IPS DF 4.7 (cell line): Measurements from ENCODE around the gene MRPL49.
"Not testable (repeated sequence)": the region's sequence is repeated elsewhere in the genome, so short reads cannot be mapped to it uniquely, and the experiment has no call there.

Source experiments
- DNase-seq: peaks from one replicate; pipeline ENCODE4 v3.0.0-alpha.2; 2013; ENCODE audit warnings: low spot score; ENCODE audit errors: extremely low read depth

Gene MRPL49

DNA sequence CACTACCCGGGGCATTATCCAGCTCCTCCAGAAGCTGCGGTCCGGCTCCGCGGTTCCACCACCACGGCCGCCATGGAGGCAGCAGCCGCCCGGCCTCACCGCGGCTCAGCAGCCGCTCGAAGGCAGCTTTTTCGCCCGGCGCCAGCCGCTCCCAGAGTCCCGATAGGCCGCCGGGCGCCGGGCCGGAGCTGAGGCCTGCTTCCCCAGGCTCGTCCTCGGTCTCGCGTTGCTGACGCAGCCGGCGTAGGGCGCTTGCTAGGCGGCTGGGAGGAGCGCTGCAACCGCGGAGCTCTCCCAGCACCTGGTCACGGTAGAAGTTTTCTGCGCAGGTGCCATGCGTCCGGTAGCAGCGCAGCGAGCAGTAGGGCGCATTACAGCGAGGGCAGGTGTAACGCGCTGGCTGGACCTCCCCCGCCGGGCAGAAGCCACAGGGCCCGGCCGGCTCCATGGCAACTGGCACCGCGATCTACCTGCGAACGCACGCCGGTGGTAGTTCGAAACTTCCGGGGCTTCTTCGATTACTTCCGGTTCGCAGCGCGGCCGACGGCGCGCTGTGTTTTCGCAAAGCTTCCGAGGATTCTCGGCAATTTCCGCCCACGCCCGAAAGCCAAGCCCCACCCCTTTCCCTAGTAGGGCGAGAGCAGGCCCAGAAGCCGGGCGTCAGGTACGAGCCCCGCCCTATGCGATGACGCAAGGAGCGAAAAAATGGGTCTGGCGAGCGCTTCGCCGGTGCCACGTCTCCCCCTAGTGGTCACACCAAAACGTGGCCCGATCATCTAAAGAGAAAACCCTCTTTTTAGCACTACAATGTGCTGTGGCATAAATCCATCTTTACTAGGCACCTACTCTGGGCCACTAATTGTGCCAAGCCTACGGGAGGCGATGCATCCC, 4.7 kb upstream of the MRPL49 start, which contains the start of gene ZNHIT2:
Gene ZNHIT2, minus strand, starts transcription at position 496 of the 891 bp plus-strand sequence. Its CDS starts 48 bp downstream, at position 448.
- DNase-seq, result no peak

DNA sequence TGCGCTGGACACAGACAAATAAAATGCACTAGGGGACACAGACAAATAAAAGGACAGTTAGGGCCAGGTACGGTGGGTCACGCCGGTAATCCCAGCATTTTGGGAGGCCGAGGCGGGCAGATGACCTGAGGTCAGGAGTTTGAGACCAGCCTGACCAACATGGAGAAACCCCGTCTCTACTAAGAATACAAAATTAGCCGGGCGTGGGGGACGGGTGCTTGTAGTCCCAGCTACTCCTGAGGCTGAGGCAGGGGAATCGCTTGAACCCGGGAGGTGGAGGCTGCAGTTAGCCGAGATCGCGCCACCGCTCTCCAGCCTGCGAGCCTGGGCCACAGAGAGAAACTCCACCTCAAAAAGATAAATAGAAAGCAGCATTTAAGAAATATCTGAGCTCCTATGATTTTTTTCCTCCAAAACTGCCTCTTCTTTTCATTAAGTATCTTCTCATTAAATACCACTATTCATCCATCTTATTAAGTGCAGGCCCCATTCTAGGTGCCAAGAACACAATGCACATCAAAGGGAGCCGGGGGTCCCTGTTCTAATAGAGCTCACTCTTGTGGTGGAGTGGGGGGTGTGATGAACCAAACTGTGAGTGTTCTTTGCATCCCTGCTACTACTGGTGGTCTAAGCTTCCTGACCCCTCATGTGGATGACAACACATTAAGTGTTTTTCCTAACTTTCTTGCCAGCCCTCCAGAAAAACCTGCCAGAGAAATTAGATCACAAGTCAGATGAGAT, 3.9 kb upstream of the MRPL49 start:
- DNase-seq, result no peak

DNA sequence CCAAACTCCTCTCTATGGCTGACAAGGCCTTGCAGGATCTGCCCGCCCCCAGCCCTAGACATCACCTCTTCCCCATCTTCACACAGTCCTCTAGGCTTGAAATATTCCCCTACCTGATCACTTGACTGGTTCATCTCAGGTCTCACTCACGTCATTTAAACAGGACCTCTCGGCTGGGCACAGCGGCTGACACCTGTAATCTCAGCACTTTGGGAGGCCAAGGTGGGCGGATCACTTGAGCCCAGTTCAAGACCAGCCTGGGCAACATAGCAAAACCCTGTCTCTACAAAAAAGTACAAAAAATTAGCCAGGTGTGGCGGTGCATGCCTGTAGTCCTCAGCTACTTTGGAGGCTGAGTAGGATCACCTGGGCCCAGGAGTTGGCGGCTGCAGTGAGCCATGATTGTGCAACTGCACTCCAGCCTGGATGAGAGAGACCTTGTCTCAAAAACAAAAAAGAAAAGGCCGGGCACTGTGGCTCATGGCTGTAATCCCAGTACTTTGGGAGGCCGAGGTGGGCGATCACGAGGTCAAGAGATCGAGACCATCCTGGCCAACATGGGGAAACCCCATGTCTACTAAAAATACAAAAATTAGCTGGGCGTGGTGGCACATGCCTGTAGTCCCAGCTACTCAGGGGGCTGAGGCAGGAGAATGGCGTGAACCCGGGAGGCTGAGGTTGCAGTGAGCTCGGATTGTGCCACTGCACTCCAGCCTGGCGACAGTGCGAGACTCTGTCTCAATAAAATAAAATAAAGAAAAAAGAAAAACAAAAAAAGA, 3.0 kb upstream of the MRPL49 start:
- DNase-seq, result not testable (repeated sequence)

DNA sequence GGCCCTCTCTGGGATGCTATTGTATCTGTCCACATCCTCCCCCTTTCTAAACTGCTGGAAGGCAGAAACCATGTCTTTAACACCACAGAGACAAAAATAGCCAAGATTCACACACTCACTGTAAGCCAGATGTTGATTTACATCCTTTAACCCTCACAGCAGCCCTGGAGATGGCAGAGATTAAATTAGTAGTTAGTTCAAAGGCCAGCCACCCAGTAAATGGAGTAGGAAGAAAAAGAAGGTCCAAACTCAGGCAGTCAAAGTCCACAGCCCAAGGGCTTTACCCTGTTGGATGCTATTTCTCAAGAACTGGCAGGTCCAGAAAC, 2.5 kb upstream of the MRPL49 start:
- no peak for DNase-seq

DNA sequence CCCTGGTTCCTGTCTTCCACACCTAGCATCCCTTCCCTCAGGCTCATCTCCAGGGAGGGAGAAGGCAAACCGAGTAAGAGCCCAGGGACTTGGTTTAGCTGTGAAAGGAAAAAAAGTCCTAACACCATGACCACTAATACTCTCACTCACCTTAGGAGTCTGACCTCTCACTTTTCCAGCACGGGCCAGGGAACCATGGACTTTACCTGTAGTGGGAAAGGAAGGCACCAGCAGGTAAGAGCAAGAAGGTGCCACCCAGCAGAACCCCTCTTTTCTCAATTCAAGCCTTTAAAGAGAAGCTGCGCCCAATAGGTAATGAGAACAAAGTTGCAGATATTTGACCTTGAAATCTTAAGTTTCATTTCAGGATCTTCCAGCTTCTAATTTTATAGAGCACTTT, 1.3 kb upstream of the MRPL49 start:
- DNase-seq, result no peak

DNA sequence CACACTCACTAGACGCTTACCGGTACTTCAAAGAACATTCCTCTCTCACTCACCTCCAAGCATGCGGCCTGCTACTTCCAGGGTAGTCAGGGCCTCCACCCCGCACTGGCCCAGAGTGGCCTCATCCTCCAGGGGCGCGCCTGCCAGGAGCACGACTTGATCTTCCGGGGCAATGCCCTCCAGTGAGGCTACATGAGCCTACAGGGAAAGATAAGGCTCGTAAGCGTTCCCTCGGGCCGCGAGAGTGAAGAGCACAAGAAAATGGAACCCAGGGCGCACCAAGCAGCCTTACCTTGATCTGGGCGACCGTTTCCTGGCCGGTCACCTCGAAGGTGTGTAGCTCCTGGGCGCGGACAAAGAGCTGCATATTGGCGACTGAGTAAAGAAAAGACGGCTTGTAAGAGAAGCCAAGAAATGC, 665 bp upstream of the MRPL49 start:
- no peak for DNase-seq

DNA sequence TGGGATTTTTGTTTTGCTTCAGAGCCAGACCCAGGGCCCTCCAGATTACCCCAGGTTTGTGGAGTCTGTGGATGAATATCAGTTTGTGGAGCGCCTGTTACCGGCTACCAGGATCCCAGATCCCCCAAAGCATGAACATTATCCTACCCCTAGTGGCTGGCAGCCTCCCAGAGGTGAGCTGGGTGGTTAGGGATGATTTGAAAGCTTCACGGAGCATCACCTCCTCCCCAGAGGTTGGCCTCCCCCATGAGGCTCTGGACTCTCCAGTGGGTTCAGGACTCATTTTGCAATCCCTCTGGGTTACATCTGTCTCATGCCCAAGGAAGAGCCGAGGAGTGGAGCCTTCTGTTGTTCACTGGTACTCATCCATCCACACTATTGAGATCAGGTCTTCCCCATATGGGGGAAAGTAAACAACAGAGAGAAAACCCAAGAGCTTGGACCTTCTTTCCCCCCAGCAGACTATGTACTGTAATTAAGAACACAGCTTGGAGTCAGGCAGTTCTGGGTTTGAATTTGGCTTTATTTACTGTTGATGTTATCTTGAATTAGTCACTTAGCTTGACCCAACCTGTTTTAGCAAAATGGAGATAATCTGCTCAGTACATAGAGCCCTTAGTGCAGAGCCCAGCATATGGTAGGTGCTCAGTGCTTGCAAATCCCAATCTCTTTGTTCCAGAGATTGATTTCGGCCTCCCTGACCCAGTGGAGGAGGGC, 2.5 kb downstream of the MRPL49 start:
- DNase-seq, result no peak

DNA sequence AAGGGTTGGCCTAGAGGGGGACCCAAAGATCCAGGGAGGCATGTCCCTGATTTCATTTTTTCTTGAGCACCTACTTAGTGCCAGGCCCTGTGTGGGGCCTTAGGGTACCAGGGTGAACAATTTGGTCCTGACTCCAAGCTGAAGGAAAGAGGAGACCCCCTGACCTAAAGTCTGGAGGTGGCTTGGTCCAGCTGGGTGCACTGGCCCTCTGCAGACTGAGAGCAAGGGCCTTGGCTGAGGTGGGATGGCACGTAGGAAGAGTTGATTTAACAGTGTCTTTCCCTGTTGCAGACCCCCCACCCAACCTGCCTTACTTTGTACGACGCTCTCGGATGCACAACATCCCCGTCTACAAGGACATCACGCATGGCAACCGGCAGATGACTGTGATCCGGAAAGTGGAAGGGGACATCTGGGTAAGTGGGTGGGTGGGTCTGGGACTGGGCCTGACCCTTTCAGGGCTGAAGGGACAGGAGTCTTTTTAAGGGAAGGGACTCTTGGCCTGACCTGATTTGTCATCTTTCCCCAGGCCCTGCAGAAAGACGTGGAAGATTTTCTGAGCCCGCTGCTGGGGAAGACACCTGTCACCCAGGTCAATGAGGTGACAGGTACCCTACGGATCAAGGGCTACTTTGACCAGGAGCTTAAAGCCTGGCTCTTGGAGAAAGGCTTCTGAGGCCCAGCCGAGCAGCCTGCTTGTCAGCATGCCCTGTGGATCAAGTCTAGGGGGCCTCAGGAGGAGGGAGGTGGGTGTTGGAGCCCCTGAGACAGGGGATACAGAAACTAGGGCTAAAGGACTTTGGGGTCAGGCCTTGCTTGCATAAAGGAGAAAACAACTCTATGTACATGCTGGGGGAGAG, 3.3 kb downstream of the MRPL49 start:
- DNase-seq, result no peak

DNA sequence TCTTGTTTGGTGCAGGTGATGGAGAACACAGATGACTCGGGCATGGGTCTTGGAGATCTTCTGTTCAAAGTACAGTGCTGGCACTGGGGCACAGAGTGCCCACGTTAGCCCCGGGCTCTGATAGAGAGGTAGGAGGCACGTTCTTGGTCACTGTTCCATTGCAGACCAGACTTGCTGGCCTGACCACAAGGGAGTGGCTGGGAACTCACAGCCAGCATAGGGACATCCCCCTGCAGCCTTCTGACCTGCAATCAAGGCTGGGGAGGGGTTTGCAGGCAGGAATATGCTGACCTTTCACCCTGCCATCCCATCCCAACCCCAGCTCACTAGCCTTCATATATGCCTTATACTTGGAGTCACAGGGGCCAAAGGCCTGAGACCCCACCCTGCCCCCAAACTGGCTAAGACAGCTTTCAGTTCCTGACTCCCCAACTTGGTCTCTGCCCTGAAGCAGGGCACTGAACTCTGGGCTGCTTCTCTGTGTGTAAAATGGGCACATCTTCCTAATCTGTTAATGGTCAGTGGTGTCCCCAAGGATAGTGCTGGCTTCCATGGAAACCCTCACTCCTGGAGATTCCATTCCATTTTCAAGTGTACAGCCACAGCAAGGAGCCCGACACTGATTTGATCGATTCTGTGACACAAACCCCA, 4.6 kb downstream of the MRPL49 start:
- no peak for DNase-seq

DNA sequence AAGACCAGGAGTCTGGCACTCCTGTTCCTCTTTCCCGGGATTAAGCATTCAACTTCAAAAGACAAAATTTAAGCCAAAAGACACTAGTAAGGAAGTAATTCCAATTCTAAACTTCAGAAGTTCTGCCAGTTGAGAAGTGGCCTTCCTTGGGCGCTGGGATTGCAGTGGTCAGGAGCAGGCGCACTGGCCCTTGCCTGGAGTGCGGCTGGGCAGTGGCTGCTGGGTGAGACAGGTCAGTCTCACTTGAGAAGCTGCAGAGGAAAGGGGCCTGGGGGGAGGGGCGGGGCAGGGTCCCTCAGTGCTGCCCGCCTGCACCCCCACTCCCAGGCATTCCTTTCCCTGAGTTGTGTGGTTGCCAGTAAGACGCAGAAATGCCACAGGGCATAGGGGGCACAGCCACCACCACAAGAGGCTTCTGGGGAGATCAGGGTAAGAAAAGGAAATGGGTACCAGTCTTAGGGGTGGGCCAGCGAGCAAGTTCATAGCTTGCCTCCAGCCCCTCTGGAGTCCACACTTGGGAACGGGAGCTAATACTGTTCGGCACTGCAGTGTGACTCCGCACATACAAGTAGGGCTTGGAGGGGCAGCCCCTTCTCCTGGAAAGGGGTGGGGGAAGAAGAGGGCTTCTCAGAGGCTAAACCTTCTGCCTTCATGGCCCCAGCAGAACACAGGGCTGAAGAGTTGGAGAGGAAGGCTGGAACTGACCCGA, 5.5 kb downstream of the MRPL49 start:
- no peak for DNase-seq

DNA sequence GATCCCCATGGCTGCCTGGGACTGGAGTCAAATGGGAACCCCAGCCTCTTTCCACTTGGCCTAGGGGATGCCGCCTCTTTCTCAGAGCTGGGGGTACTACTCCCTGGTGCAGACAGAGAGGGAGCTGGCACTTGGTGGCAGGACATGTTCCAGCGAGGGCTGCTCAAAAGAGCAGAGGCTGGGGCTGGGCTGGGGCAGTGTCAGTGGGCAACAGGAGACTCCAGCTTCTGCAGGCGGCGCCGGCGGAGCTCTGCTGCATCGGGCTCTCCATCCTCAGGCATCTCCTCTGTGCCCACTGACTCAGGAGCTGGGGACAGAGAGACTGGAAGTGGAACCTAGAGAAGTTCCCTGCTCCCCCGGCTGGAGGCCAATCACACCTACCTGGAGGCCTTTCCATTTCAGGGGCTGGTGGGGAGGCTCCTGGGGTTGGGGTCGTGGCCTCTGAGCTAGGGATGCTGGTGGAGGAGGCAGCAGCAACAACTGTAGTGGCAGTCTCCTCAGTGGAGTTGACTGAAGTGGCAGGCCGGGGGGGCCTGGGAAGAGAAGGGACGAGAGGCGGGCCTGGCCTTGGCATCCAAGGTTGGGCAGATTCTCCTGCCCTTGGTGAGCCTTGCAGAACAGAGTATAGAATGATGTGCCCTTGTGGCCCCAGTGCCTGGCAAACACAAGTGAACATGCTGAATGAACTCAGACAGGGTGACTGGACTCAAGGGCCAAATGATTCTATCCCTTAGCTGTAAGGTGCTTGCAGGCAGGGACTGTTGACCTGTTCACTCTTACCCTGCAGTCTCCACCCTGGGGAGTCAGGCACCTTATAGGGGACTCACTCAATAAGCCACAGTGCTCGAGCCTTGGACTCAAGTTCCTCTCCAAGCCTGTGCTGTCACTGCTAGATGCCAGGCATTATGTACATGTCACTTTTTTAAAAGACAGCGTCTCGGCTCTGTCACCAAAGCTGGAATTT, 6.3 kb downstream of the MRPL49 start:
- DNase-seq, result no peak

DNA sequence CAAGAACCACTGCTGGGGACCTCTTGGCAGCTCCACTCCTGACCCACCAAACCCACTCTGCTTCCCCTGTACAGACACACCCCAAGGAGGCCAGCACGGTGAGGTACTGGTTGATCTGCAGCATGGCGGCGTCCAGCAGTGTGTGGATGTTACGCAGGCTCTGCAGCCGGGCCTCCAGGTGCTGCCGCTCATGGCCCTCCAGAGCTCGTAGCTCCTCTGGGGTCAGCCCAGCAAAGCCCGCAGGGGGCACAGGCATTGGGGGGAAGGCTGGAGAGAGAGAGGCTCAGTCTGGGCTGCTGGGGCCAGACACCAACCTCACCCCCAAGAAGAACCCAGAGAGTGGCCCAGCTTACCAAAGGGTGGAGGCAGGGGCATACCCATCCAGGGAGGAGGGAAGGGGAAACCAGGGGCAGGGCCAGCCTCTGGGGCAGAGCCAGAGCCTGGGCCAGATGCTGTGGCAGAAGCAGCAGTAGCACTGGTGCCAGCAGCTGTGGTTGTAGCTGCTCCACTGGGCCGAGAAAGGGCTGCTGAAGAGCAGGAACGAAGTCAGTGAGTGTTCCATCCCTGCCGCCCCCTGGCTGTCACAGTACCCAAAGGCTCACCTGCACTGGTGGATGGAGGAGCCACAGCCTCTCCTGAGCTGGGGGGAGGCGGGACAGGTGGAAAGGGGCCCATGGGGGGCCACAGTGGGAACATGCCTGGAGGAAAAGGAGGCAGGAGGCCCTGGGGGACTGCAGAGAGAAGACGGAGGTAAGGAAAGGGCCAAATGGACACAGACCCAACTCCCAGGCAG, 7.7 kb downstream of the MRPL49 start:
- DNase-seq, result no peak

DNA sequence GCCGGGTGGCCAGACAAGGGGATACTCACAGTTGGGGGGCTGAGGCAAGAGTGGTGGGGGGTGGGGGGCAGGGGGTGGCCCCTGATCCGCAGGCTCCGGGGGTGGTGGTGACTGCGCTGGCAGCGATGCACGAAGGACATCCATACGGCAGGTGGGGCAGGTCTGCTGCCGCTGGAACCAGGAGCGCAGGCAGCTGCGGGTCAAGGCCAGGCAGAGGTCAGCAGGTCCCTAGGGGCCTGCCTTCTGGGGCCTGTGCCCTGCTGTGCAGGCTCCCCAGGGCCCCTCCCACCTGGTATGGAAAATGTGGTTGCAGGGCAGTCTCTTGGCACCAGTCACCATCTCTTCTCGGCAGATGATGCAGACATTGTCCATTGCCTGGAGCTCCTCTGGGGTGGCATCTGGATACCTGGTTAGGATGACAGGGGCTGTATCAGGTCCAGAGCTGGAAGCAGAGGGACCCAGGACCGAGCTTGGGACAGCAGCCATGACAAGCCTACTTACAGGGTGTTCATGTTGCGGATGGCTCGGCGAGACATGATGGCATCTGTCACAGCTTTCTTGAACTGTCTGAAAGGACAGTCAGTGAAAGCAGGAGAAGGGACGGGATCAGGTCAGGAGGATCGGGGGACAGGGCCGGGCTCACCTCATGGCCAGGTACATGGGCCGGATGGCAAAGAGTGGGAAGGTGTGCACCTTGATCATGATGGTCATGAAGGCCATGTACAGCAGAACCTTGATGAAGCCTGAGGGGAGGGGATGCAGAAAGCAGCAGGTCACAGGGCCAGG, 8.7 kb downstream of the MRPL49 start:
- no peak for DNase-seq

DNA sequence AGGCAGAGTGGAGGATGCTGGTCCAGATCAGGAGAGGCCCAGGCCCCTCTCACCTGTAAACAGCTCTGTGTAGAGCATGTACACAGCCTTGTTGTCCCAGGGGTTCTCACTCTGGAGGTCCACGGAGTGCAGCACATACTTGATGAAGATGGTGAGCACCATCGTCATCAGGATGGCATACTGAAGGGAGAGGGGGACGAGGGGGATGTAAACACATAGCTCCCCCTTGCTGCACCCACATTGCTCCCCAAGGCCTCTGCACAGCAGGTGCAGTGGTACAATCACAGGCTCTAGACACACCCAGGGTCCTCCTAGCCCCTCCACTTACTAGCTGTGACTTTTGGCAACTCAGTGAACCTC, 9.3 kb downstream of the MRPL49 start:
- DNase-seq, result no peak

DNA sequence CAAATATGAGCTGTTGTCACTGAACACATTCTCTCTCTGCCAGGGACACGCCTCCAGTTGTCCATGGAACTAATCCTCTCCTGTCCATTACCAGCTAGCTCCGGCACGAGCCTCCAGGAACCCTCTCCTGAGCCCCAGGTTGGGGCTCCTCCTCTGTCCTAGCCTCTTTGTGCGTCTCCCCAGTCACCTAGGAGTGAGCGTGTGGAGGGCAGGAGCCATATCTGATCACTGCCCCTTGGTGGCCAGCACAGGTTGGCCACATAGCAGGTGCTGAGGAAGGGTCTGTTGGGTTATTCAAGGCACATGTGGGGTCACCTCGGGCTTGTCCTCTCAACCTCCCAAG, 9.7 kb downstream of the MRPL49 start:
- no peak for DNase-seq

DNA sequence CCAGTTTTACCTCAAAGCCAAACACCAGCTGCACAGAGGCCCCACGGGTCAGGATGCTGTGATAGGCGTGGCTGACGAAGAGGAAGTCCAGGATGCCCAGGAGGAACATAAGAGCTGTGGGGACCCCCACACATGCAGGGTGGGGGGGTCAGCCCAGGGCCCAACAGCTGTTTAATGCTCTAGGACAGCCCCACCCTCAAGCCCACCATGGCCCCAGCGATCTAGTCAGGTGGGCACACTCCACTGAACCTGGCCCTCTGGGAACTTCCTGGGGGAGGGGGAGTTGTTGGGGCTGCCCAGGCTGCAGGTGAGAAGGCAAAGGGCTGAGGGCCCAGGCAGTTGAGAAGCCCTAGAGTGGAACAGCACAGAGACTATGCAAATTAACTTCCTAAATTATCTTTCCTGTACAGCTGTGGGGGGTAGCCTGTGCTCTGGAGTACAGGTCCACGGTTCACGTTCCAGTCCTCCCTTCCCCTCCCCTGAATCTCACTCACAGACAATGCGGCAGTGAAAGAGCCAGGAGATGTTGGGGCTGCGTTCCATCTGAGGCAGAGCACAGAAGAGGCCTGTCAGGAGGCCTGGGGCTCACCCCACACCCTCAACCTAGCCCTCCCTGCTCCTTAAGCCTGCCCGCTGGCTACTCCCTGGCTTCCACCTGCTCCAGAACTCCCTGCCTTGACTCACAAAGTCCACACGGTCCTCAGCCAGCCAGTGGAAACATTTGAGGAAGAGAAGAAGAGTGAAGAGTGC, 10.3 kb downstream of the MRPL49 start:
- no peak for DNase-seq
